ENCODE data around the gene INPP5E. TPM values are rescaled to one million over a fixed set of nuclear protein-coding genes. Genes with fewer than 3 reads are reported as not detected.

Gene INPP5E
- total RNA-seq, 4 donors from 2014 or later, result 10.2 to 21.3 (median 13.4) TPM

- Histone ChIP-seq H3K27ac (no peak overlapping the region), H3K36me3 (peaks cover 55 to 64% of the 10 kb centered on the region in 2 donors), H3K27me3 (no peaks in the 10 kb centered on the region), H3K4me1 (no peaks in the 10 kb centered on the region), H3K9me3 (no peaks in the 10 kb centered on the region), H3K4me3 (replicated peaks in 1 of 3) (no peak overlapping the region)
- intact Hi-C loops (cut with DNase I), result no loop called here
- no peak for TF ChIP-seq POLR2A (IDR thresholded peaks at IDR 0.05)
- TF ChIP-seq CTCF (IDR thresholded peaks at IDR 0.05), result no peak
- WGBS, 2 donors, result 92 to 95% methylated on average over 3 of the region's 3 CpGs
- DNase-seq, result no peak
These were observed 9.0 kb upstream of the INPP5E start for GRCh38 chr9:136448655-136449054.

GRCh38 chr9:136447173-136447778 lies 7.6 kb upstream of the INPP5E start:
- no peak for DNase-seq
- Histone ChIP-seq H3K27ac (no peak overlapping the region), H3K36me3 (peaks cover 60 to 71% of the 10 kb centered on the region in 2 donors), H3K27me3 (no peaks in the 10 kb centered on the region), H3K4me3 (replicated peaks in 1 of 3) (no peak overlapping the region), H3K9me3 (no peaks in the 10 kb centered on the region), H3K4me1 (no peaks in the 10 kb centered on the region)
- 96 to 97% methylated on average over 24 to 27 of the region's 27 CpGs for WGBS, 2 donors
- TF ChIP-seq POLR2A (IDR thresholded peaks at IDR 0.05) (no peak), CTCF (IDR thresholded peaks at IDR 0.05) (no peak)
- intact Hi-C loops (cut with DNase I), result no loop called here

GRCh38 chr9:136445799-136446198 lies 6.2 kb upstream of the INPP5E start:
- intact Hi-C loops (cut with DNase I), result no loop called here
- Histone ChIP-seq H3K4me1 (no peaks in the 10 kb centered on the region), H3K27ac (no peak overlapping the region), H3K4me3 (replicated peaks in 1 of 3) (no peak overlapping the region), H3K27me3 (no peaks in the 10 kb centered on the region), H3K9me3 (no peaks in the 10 kb centered on the region), H3K36me3 (peaks cover 49 to 76% of the 10 kb centered on the region in 2 donors)
- WGBS, 2 donors, result 90 to 93% methylated on average over 7 of the region's 7 CpGs
- TF ChIP-seq CTCF (IDR thresholded peaks at IDR 0.05) (no peak), POLR2A (IDR thresholded peaks at IDR 0.05) (no peak)
- DNase-seq, result no peak

- H3K9me3 ChIP-seq, result no peaks in the 10 kb centered on the region
- H3K36me3 ChIP-seq, result peaks cover 34 to 64% of the 10 kb centered on the region in 2 donors
- no peak overlapping the region for H3K4me3 ChIP-seq (replicated peaks in 1 of 3)
- no peaks in the 10 kb centered on the region for H3K27me3 ChIP-seq
- intact Hi-C loops (cut with DNase I), result no loop called here
- H3K27ac ChIP-seq, result no peak overlapping the region
- H3K4me1 ChIP-seq, result peaks cover 3 to 5% of the 10 kb centered on the region in 2 donors
- DNase-seq, result no peak
- TF ChIP-seq POLR2A (IDR thresholded peaks at IDR 0.05) (no peak), CTCF (IDR thresholded peaks at IDR 0.05) (no peak)
- WGBS, 2 donors, result 94 to 95% methylated on average over 20 of the region's 20 CpGs
These were observed 4.5 kb upstream of the INPP5E start for GRCh38 chr9:136444102-136444501.

- TF ChIP-seq CTCF (IDR thresholded peaks at IDR 0.05) (no peak), POLR2A (IDR thresholded peaks at IDR 0.05) (no peak)
These were observed 4.0 kb upstream of the INPP5E start for GRCh38 chr9:136443687-136444086.

More at GRCh38 chr9:136443687-136444086, 4.0 kb upstream of the INPP5E start:
- no peak for DNase-seq
- Histone ChIP-seq H3K4me3 (replicated peaks in 1 of 3) (no peak overlapping the region), H3K27ac (no peak overlapping the region), H3K9me3 (no peaks in the 10 kb centered on the region), H3K27me3 (no peaks in the 10 kb centered on the region), H3K36me3 (peaks cover 34 to 60% of the 10 kb centered on the region in 2 donors), H3K4me1 (peaks cover 3 to 5% of the 10 kb centered on the region in 2 donors)
- WGBS, 2 donors, result 92 to 93% methylated on average over 7 of the region's 7 CpGs
- intact Hi-C loops (cut with DNase I), result no loop called here
